ENCODE data around the gene GPR22.

The GPR22 gene

GRCh38 chr7:107432261-107432660 is 37.6 kb upstream of the GPR22 start:
- no peaks in the 10 kb centered on the region for H3K9me3 ChIP-seq (ENCODE audit: control insufficient read depth, low read length)
- H3K79me2 ChIP-seq: no peaks in the 10 kb centered on the region
- TF ChIP-seq, protein P1, sequence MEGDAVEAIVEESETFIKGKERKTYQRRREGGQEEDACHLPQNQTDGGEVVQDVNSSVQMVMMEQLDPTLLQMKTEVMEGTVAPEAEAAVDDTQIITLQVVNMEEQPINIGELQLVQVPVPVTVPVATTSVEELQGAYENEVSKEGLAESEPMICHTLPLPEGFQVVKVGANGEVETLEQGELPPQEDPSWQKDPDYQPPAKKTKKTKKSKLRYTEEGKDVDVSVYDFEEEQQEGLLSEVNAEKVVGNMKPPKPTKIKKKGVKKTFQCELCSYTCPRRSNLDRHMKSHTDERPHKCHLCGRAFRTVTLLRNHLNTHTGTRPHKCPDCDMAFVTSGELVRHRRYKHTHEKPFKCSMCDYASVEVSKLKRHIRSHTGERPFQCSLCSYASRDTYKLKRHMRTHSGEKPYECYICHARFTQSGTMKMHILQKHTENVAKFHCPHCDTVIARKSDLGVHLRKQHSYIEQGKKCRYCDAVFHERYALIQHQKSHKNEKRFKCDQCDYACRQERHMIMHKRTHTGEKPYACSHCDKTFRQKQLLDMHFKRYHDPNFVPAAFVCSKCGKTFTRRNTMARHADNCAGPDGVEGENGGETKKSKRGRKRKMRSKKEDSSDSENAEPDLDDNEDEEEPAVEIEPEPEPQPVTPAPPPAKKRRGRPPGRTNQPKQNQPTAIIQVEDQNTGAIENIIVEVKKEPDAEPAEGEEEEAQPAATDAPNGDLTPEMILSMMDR (IDR thresholded peaks at IDR 0.05): no peak
- H3K9ac ChIP-seq: no peak overlapping the region
- no peak overlapping the region for H3K4me2 ChIP-seq (ENCODE audit: low read length)
- H3K27me3 ChIP-seq (ENCODE audit: control insufficient read depth, insufficient read depth, low read length): no peaks in the 10 kb centered on the region
- no peak overlapping the region for H3K27ac ChIP-seq
- H3K4me3 ChIP-seq (ENCODE audit: low read depth, low read length): no peak overlapping the region
- no peak overlapping the region for H2AFZ ChIP-seq
- H3K36me3 ChIP-seq (ENCODE audit: control insufficient read depth, insufficient read depth, low read length): no peaks in the 10 kb centered on the region
- no peaks in the 10 kb centered on the region for H3K4me1 ChIP-seq

- Histone ChIP-seq H3K4me1 (no peaks in the 10 kb centered on the region), H3K4me2 (ENCODE audit: low read length) (no peak overlapping the region), H2AFZ (no peak overlapping the region), H3K27me3 (ENCODE audit: control insufficient read depth, insufficient read depth, low read length) (no peaks in the 10 kb centered on the region), H3K9me3 (ENCODE audit: control insufficient read depth, low read length) (no peaks in the 10 kb centered on the region), H3K9ac (no peak overlapping the region), H3K36me3 (ENCODE audit: control insufficient read depth, insufficient read depth, low read length) (no peaks in the 10 kb centered on the region), H3K27ac (no peak overlapping the region), H3K4me3 (ENCODE audit: low read depth, low read length) (no peak overlapping the region), H3K79me2 (no peaks in the 10 kb centered on the region)
- TF ChIP-seq, protein P1 (IDR thresholded peaks at IDR 0.05): no peak
These were observed 34.1 kb upstream of the GPR22 start for GRCh38 chr7:107435749-107436148.

GRCh38 chr7:107439025-107439424 is 30.8 kb upstream of the GPR22 start:
- Histone ChIP-seq H3K4me2 (ENCODE audit: low read length) (no peak overlapping the region), H2AFZ (no peak overlapping the region), H3K27me3 (ENCODE audit: control insufficient read depth, insufficient read depth, low read length) (no peaks in the 10 kb centered on the region), H3K4me1 (no peaks in the 10 kb centered on the region), H3K79me2 (no peaks in the 10 kb centered on the region), H3K9ac (no peak overlapping the region), H3K9me3 (ENCODE audit: control insufficient read depth, low read length) (no peaks in the 10 kb centered on the region), H3K4me3 (ENCODE audit: low read depth, low read length) (no peak overlapping the region), H3K36me3 (ENCODE audit: control insufficient read depth, insufficient read depth, low read length) (no peaks in the 10 kb centered on the region), H3K27ac (no peak overlapping the region)
- TF ChIP-seq, protein P1 (IDR thresholded peaks at IDR 0.05): no peak

DNA sequence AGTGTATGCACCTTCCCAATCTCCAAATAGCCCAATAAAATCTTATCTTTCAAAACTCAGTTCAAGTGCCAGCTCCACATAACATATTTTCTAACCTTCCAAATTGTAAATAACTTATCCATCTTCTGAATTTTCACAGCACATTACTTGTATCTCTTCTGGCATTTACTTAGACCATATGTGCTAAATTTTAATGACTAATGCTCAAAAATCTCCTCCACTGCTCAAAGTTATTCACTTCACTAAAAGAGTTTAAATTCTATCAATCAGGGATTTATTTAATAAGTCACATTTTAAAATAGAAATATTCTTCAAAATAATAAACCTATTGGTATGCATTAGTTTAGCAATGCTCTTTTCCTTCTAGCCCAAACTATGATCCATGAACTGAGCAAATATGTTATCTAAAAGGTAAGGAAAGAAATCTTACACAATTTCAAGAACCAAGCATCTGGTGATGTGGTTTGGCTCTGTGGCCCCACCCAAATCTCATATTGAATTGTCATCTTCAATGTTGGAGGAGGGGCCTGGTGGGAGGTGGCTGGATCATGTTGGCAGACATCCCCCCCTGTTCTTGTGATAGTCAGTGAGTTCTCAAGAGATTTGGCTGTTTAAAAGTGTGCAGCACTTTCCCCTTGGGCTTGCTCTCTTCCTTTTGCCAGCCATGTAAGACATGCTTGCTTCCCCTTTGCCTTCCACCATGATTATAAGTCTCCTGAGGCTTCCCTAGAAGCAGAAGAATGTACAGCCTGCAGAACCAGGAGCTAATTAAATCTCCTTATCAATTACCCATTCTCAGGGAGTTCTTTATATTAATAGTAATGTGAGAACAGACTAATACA is 28.1 kb upstream of the GPR22 start:
- no peaks in the 10 kb centered on the region for H3K4me1 ChIP-seq
- no peak overlapping the region for H2AFZ ChIP-seq
- H3K9me3 ChIP-seq (ENCODE audit: control insufficient read depth, low read length): no peaks in the 10 kb centered on the region
- H3K27ac ChIP-seq: no peak overlapping the region
- no peaks in the 10 kb centered on the region for H3K27me3 ChIP-seq (ENCODE audit: control insufficient read depth, insufficient read depth, low read length)
- no peaks in the 10 kb centered on the region for H3K36me3 ChIP-seq (ENCODE audit: control insufficient read depth, insufficient read depth, low read length)
- no peak overlapping the region for H3K4me3 ChIP-seq (ENCODE audit: low read depth, low read length)
- TF ChIP-seq, protein P1 (IDR thresholded peaks at IDR 0.05): no peak
- no peaks in the 10 kb centered on the region for H3K79me2 ChIP-seq
- no peak overlapping the region for H3K4me2 ChIP-seq (ENCODE audit: low read length)
- H3K9ac ChIP-seq: no peak overlapping the region

DNA sequence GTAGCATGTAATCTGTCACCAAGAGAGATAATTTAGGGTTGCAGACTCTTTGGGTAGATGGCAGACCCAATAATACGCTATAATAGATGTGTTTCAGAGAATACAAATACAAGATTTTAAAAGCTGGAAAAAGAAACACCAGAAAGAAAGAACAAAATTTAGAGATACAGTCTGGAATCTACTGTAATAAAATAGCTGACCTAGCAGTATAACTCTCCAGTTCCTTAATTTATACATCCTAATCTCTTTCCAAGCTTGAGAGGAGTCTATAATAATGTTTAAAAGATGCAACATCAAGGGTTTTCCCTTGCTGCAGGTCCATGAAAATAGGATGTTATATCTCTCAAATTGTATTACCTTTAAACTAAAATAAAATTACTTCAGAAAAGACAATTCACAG is 27.2 kb upstream of the GPR22 start:
- H3K4me2 ChIP-seq (ENCODE audit: low read length): no peak overlapping the region
- no peaks in the 10 kb centered on the region for H3K4me1 ChIP-seq
- TF ChIP-seq, protein P1 (IDR thresholded peaks at IDR 0.05): no peak
- H3K79me2 ChIP-seq: no peaks in the 10 kb centered on the region
- H3K4me3 ChIP-seq (ENCODE audit: low read depth, low read length): no peak overlapping the region
- H2AFZ ChIP-seq: no peak overlapping the region
- no peaks in the 10 kb centered on the region for H3K9me3 ChIP-seq (ENCODE audit: control insufficient read depth, low read length)
- H3K27me3 ChIP-seq (ENCODE audit: control insufficient read depth, insufficient read depth, low read length): no peaks in the 10 kb centered on the region
- H3K9ac ChIP-seq: no peak overlapping the region
- no peaks in the 10 kb centered on the region for H3K36me3 ChIP-seq (ENCODE audit: control insufficient read depth, insufficient read depth, low read length)
- H3K27ac ChIP-seq: no peak overlapping the region

Measured in parathyroid adenoma (tissue), 2 donors.